ENCODE measurements around the gene SPEG. TPM values are rescaled to one million over a fixed set of nuclear protein-coding genes. Genes with fewer than 3 reads are reported as not detected.
"Not testable (repeated sequence)": the region's sequence is repeated elsewhere in the genome, so short reads cannot be mapped to it uniquely, and the experiment has no call there.

The SPEG gene
- 21.3 and 26.2 TPM in 2 replicates for total RNA-seq (2014; rRNA removed; shearing (Covaris generic))

GRCh38 chr2:219434718-219435525 is at the start of gene SPEG:
TSS of gene SPEG (plus strand) at chr2:219434843. CDS start at chr2:219434978, 135 bp downstream.
- H3K36me3 ChIP-seq, result no peaks in the 10 kb centered on the region
- DNase-seq, result no peak
- H3K4me3 ChIP-seq, result peak within 1 kb of the TSS; percentile 48
- no peaks in the 10 kb centered on the region for H3K9me3 ChIP-seq (replicated peaks)
- H3K27me3 ChIP-seq, result no peaks in the 10 kb centered on the region
- H3K4me1 ChIP-seq, result peaks cover 33% of the 10 kb centered on the region
- peak within 1 kb of the TSS; percentile 50 for H3K27ac ChIP-seq

GRCh38 chr2:219384859-219385258 is 49.8 kb upstream of the SPEG start:
- no peak overlapping the region for H3K4me3 ChIP-seq
- DNase-seq, result no peak
- peaks cover 5% of the 10 kb centered on the region; the same call in 1 of the 2 replicates for H3K4me1 ChIP-seq
- H3K27ac ChIP-seq, result no peak overlapping the region
- H3K27me3 ChIP-seq, result no peaks in the 10 kb centered on the region
- no peaks in the 10 kb centered on the region for H3K9me3 ChIP-seq (replicated peaks)
- H3K36me3 ChIP-seq, result peaks cover 8% of the 10 kb centered on the region

- H3K4me3 ChIP-seq, result no peak overlapping the region
- no peak for DNase-seq
- peaks cover 7% of the 10 kb centered on the region for H3K36me3 ChIP-seq
- H3K27ac ChIP-seq, result no peak overlapping the region
- no peaks in the 10 kb centered on the region for H3K9me3 ChIP-seq (replicated peaks)
- no peaks in the 10 kb centered on the region for H3K27me3 ChIP-seq
- peaks cover 5% of the 10 kb centered on the region; the same call in 1 of the 2 replicates for H3K4me1 ChIP-seq
These were observed 48.6 kb upstream of the SPEG start for GRCh38 chr2:219385958-219386520.

- no peak for DNase-seq
- Histone ChIP-seq H3K27me3 (no peaks in the 10 kb centered on the region), H3K27ac (peak overlapping the region; percentile 64), H3K36me3 (peaks cover 5% of the 10 kb centered on the region; the same call in 1 of the 2 replicates), H3K4me3 (peak overlapping the region; percentile 85), H3K9me3 (replicated peaks) (no peaks in the 10 kb centered on the region), H3K4me1 (peaks cover 5% of the 10 kb centered on the region; the same call in 1 of the 2 replicates)
These were observed 47.9 kb upstream of the SPEG start for GRCh38 chr2:219386532-219387280.

- peak within 1 kb of the TSS; percentile 64 for H3K27ac ChIP-seq
- peaks cover 5% of the 10 kb centered on the region; the same call in 1 of the 2 replicates for H3K36me3 ChIP-seq
- no peaks in the 10 kb centered on the region for H3K9me3 ChIP-seq (replicated peaks)
- H3K4me3 ChIP-seq, result peak within 1 kb of the TSS; percentile 85
- peaks cover 5% of the 10 kb centered on the region; the same call in 1 of the 2 replicates for H3K4me1 ChIP-seq
- peak; percentile 88 to 91 for DNase-seq
- no peaks in the 10 kb centered on the region for H3K27me3 ChIP-seq
These were observed 47.1 kb upstream of the SPEG start, which contains the start of gene DNPEP for GRCh38 chr2:219387306-219388120. TSS of gene DNPEP (minus strand) at chr2:219387912. CDS start at chr2:219387794, 118 bp downstream.

- H3K4me1 ChIP-seq, result peaks cover 5% of the 10 kb centered on the region; the same call in 1 of the 2 replicates
- peak overlapping the region; percentile 55 for H3K4me3 ChIP-seq
- no peaks in the 10 kb centered on the region for H3K27me3 ChIP-seq
- no peaks in the 10 kb centered on the region for H3K9me3 ChIP-seq (replicated peaks)
- DNase-seq, result peak; percentile 96 to 99
- H3K27ac ChIP-seq, result no peak overlapping the region
- H3K36me3 ChIP-seq, result peaks cover 5% of the 10 kb centered on the region; the same call in 1 of the 2 replicates
These were observed 46.3 kb upstream of the SPEG start for GRCh38 chr2:219388121-219388906.

- Histone ChIP-seq H3K4me1 (peaks cover 5% of the 10 kb centered on the region; the same call in 1 of the 2 replicates), H3K27me3 (no peaks in the 10 kb centered on the region), H3K27ac (no peak overlapping the region), H3K4me3 (peak overlapping the region; percentile 55), H3K9me3 (replicated peaks) (no peaks in the 10 kb centered on the region), H3K36me3 (peaks cover 5% of the 10 kb centered on the region; the same call in 1 of the 2 replicates)
- DNase-seq, result no peak
These were observed 45.8 kb upstream of the SPEG start for GRCh38 chr2:219388907-219389156.

- H3K27ac ChIP-seq, result no peak overlapping the region
- H3K4me1 ChIP-seq, result peaks cover 5% of the 10 kb centered on the region; the same call in 1 of the 2 replicates
- no peaks in the 10 kb centered on the region for H3K9me3 ChIP-seq (replicated peaks)
- no peaks in the 10 kb centered on the region for H3K36me3 ChIP-seq
- no peak for DNase-seq
- H3K27me3 ChIP-seq, result no peaks in the 10 kb centered on the region
- H3K4me3 ChIP-seq, result no peak overlapping the region
These were observed 41.9 kb upstream of the SPEG start for GRCh38 chr2:219392754-219393153.

GRCh38 chr2:219395056-219395455 is 39.6 kb upstream of the SPEG start:
- H3K27me3 ChIP-seq; H3K4me3 ChIP-seq; H3K36me3 ChIP-seq; H3K9me3 ChIP-seq (replicated peaks); H3K27ac ChIP-seq; DNase-seq: not testable (repeated sequence)
- H3K4me1 ChIP-seq, result peaks cover 22% of the 10 kb centered on the region

- Histone ChIP-seq H3K27me3 (no peaks in the 10 kb centered on the region), H3K4me1 (peaks cover 28% of the 10 kb centered on the region), H3K4me3 (no peak overlapping the region), H3K36me3 (no peaks in the 10 kb centered on the region), H3K9me3 (replicated peaks) (no peaks in the 10 kb centered on the region), H3K27ac (no peak overlapping the region)
- DNase-seq, result no peak
These were observed 39.0 kb upstream of the SPEG start for GRCh38 chr2:219395609-219396008.

- Histone ChIP-seq H3K36me3 (no peaks in the 10 kb centered on the region), H3K4me1 (peaks cover 31% of the 10 kb centered on the region), H3K9me3 (replicated peaks) (no peaks in the 10 kb centered on the region), H3K27ac (no peak overlapping the region), H3K27me3 (no peaks in the 10 kb centered on the region), H3K4me3 (no peak overlapping the region)
- no peak for DNase-seq
These were observed 37.7 kb upstream of the SPEG start for GRCh38 chr2:219396863-219397457.

- DNase-seq, result no peak
These were observed 35.8 kb upstream of the SPEG start for GRCh38 chr2:219398721-219399363.

More at GRCh38 chr2:219398721-219399363, 35.8 kb upstream of the SPEG start:
- H3K27ac ChIP-seq, result no peak overlapping the region
- H3K27me3 ChIP-seq, result no peaks in the 10 kb centered on the region
- H3K9me3 ChIP-seq (replicated peaks), result no peaks in the 10 kb centered on the region
- H3K4me1 ChIP-seq, result peaks cover 40% of the 10 kb centered on the region
- H3K4me3 ChIP-seq, result no peak overlapping the region
- no peaks in the 10 kb centered on the region for H3K36me3 ChIP-seq
